ENCODE data around the gene DDX23. TPM values are rescaled to one million over a fixed set of nuclear protein-coding genes. Genes with fewer than 3 reads are reported as not detected.
A peak's percentile ranks its signal among the peaks of the same experiment; 100 is the strongest.

Gene DDX23
- total RNA-seq = 10 to 100 TPM; 62.9 to 86.7 TPM
- 10 to 100 TPM; 36.6 to 60.5 TPM for polyA plus RNA-seq
- long read RNA-seq, donor 1, partial matches to known transcripts = 7 of 11 reads
- long read RNA-seq, donor 1, other reads (novel, unspliced or antisense) = 0 of 11 reads
- long read RNA-seq, donor 2, partial matches to known transcripts = 0 of 2 reads
- long read RNA-seq, donor 2, other reads (novel, unspliced or antisense) = 0 of 2 reads
- long read RNA-seq, donor 3, partial matches to known transcripts = 5 of 9 reads
- long read RNA-seq, donor 3, other reads (novel, unspliced or antisense) = 0 of 9 reads
- long read RNA-seq, donor 4, partial matches to known transcripts = 0 of 4 reads
- long read RNA-seq, donor 4, other reads (novel, unspliced or antisense) = 0 of 4 reads
- long read RNA-seq, donor 5, partial matches to known transcripts = 10 of 14 reads
- long read RNA-seq, donor 5, other reads (novel, unspliced or antisense) = 0 of 14 reads

- ATAC-seq (ENCODE audit: insufficient read depth, low FRiP score) (peak; percentile 99), DNase-seq (peak; percentile 97 to 98 (median 98))
- peaks cover 0 to 9% (median 3%) of the 10 kb centered on the region in 4 donors for H3K36me3 ChIP-seq (ENCODE audit: control insufficient read depth in 4 of 4, insufficient read depth in 4 of 4, low read length in 4 of 4)
- peak within 1 kb of the TSS; percentile 92 to 97 for H3K27ac ChIP-seq (ENCODE audit: low read depth in 1 of 2, low read length in 1 of 2)
- 0% methylated on average over 53 of the region's 53 CpGs for WGBS, 2 donors
- no peaks in the 10 kb centered on the region for H3K27me3 ChIP-seq (ENCODE audit: control insufficient read depth in 3 of 3, insufficient read depth in 3 of 3, low read length in 2 of 3)
- no peak for TF ChIP-seq CTCF (IDR thresholded peaks at IDR 0.05; ENCODE audit: control extremely low read depth, extremely low read depth)
- H3K9ac ChIP-seq (ENCODE audit: insufficient read depth in 1 of 2, low read length in 2 of 2) = peak within 1 kb of the TSS; percentile 72 to 74
- no peaks in the 10 kb centered on the region for H3K9me3 ChIP-seq (ENCODE audit: control insufficient read depth in 4 of 4, insufficient read depth in 3 of 4, low read length in 3 of 4)
- H3K4me1 ChIP-seq (ENCODE audit: control insufficient read depth in 5 of 5, insufficient read depth in 5 of 5, low read length in 5 of 5) = peaks cover 3 to 17% (median 9%) of the 10 kb centered on the region in 5 donors
- H3K4me3 ChIP-seq = peak within 1 kb of the TSS; percentile 100
Observed at GRCh38 chr12:48851883-48852733, at the start of gene DDX23. DDX23 (minus strand) TSS chr12:48852163; CDS start chr12:48845782, 6,381 bp downstream.

- Histone ChIP-seq H3K9ac (ENCODE audit: insufficient read depth in 1 of 2, low read length in 2 of 2) (no peak overlapping the region), H3K36me3 (ENCODE audit: control insufficient read depth in 4 of 4, insufficient read depth in 4 of 4, low read length in 4 of 4) (no peaks in the 10 kb centered on the region), H3K4me1 (ENCODE audit: control insufficient read depth in 5 of 5, insufficient read depth in 5 of 5, low read length in 5 of 5) (peaks cover 0 to 6% (median 5%) of the 10 kb centered on the region in 5 donors), H3K27ac (ENCODE audit: low read depth in 1 of 2, low read length in 1 of 2) (no peak overlapping the region), H3K27me3 (ENCODE audit: control insufficient read depth in 3 of 3, insufficient read depth in 3 of 3, low read length in 2 of 3) (peaks cover 0 to 4% (median 0%) of the 10 kb centered on the region in 3 donors), H3K4me3 (no peak overlapping the region), H3K9me3 (ENCODE audit: control insufficient read depth in 4 of 4, insufficient read depth in 3 of 4, low read length in 3 of 4) (no peaks in the 10 kb centered on the region)
- no peak for TF ChIP-seq CTCF (IDR thresholded peaks at IDR 0.05; ENCODE audit: control extremely low read depth, extremely low read depth)
- WGBS, 2 donors = 89 to 100% methylated on average over 2 of the region's 2 CpGs
- DNase-seq (no peak), ATAC-seq (ENCODE audit: insufficient read depth, low FRiP score) (no peak)
Observed at GRCh38 chr12:48901278-48901677, 49.3 kb upstream of the DDX23 start.

GRCh38 chr12:48899651-48900050, 47.7 kb upstream of the DDX23 start:
- TF ChIP-seq CTCF (IDR thresholded peaks at IDR 0.05; ENCODE audit: control extremely low read depth, extremely low read depth) = no peak
- WGBS, 2 donors = 71 to 81% methylated on average over 2 of the region's 2 CpGs
- ATAC-seq (ENCODE audit: insufficient read depth, low FRiP score) (no peak), DNase-seq (no peak)
- no peak overlapping the region for H3K27ac ChIP-seq (ENCODE audit: low read depth in 1 of 2, low read length in 1 of 2)
- no peaks in the 10 kb centered on the region for H3K9me3 ChIP-seq (ENCODE audit: control insufficient read depth in 4 of 4, insufficient read depth in 3 of 4, low read length in 3 of 4)
- H3K36me3 ChIP-seq (ENCODE audit: control insufficient read depth in 4 of 4, insufficient read depth in 4 of 4, low read length in 4 of 4) = no peaks in the 10 kb centered on the region
- H3K27me3 ChIP-seq (ENCODE audit: control insufficient read depth in 3 of 3, insufficient read depth in 3 of 3, low read length in 2 of 3) = peaks cover 0 to 4% (median 0%) of the 10 kb centered on the region in 3 donors
- H3K4me1 ChIP-seq (ENCODE audit: control insufficient read depth in 5 of 5, insufficient read depth in 5 of 5, low read length in 5 of 5) = peaks cover 0 to 6% (median 5%) of the 10 kb centered on the region in 5 donors
- no peak overlapping the region for H3K9ac ChIP-seq (ENCODE audit: insufficient read depth in 1 of 2, low read length in 2 of 2)
- no peak overlapping the region for H3K4me3 ChIP-seq
